Loucy (cell line): Measurements from ENCODE around the gene CEL.

Source experiments
- H2AFZ ChIP-seq: fragments of 200-600 bp; sonication (generic); 2 replicates; pipeline ENCODE4 v1.6.0; 2016; ENCODE audit warnings: antibody characterized with exemption, mild to moderate bottlenecking, low read length, moderate library complexity
- H3F3A ChIP-seq: fragments of 200-600 bp; 2 replicates; pipeline ENCODE4 v1.6.0; 2016; ENCODE audit warnings: antibody characterized with exemption, low read depth, mild to moderate bottlenecking
- H3K27me3 ChIP-seq: fragments of 200-600 bp; sonication (generic); 2 replicates; pipeline ENCODE4 v1.6.1; 2014; ENCODE audit warnings: low read length, mild to moderate bottlenecking; ENCODE audit not compliant: insufficient read depth, poor library complexity, severe bottlenecking
- H3K36me3 ChIP-seq: fragments of 200-600 bp; sonication (generic); 2 replicates; pipeline ENCODE4 v1.6.1; 2016; ENCODE audit warnings: low read length; ENCODE audit not compliant: insufficient read depth
- H3K4me1 ChIP-seq: fragments of 200-600 bp; sonication (generic); 2 replicates; pipeline ENCODE4 v1.5.1; 2014; ENCODE audit warnings: low read length, mild to moderate bottlenecking; ENCODE audit not compliant: insufficient read depth, poor library complexity, severe bottlenecking
- H3K4me2 ChIP-seq: fragments of 200-600 bp; sonication (generic); 2 replicates; pipeline ENCODE4 v1.6.0; 2014; ENCODE audit warnings: antibody characterized with exemption, low read length, low read depth, mild to moderate bottlenecking; ENCODE audit not compliant: poor library complexity, severe bottlenecking
- H3K4me3 ChIP-seq: fragments of 200-600 bp; sonication (generic); 2 replicates; pipeline ENCODE4 v1.5.1; 2014; ENCODE audit warnings: low read length, mild to moderate bottlenecking, mixed read lengths; ENCODE audit not compliant: poor library complexity, severe bottlenecking
- H3K79me2 ChIP-seq: fragments of 200-600 bp; sonication (generic); 2 replicates; pipeline ENCODE4 v1.6.1; 2014; ENCODE audit warnings: low read length; ENCODE audit not compliant: insufficient read depth
- H3K9ac ChIP-seq: fragments of 200-600 bp; sonication (generic); 2 replicates; pipeline ENCODE4 v1.6.0; 2014; ENCODE audit warnings: mild to moderate bottlenecking, low read depth, low read length, moderate library complexity; ENCODE audit not compliant: poor library complexity, severe bottlenecking
- H3K9me2 ChIP-seq: fragments of 200-600 bp; sonication (generic); replicated peaks from 2 replicates; pipeline ENCODE4 v1.6.1; 2016; ENCODE audit warnings: low read depth, low read length, mixed read lengths
- H3K9me3 ChIP-seq: fragments of 200-600 bp; sonication (generic); 2 replicates; pipeline ENCODE4 v1.6.1; 2014; ENCODE audit warnings: mild to moderate bottlenecking, antibody characterized with exemption, low read length, low read depth; ENCODE audit not compliant: insufficient read depth
- H4K20me1 ChIP-seq: fragments of 200-600 bp; sonication (generic); 2 replicates; pipeline ENCODE4 v1.6.0; 2014; ENCODE audit warnings: antibody characterized with exemption, low read length, mild to moderate bottlenecking; ENCODE audit not compliant: insufficient read depth, poor library complexity, severe bottlenecking
- CTCF ChIP-seq: fragments of 200-600 bp; sonication (generic); conservative IDR thresholded peaks from 2 replicates; pipeline ENCODE4 v1.5.1; 2014; ENCODE audit warnings: mild to moderate bottlenecking, antibody characterized with exemption, low read length
- EZH2phosphoT487 ChIP-seq: fragments of 200-600 bp; IDR thresholded peaks from 2 replicates; pipeline ENCODE4 v1.6.1; 2018; ENCODE audit warnings: antibody characterized with exemption, mild to moderate bottlenecking, moderate library complexity, borderline replicate concordance

CEL gene

GRCh38 chr9:133100506-133101355, 39.0 kb downstream of the CEL start:
- Histone ChIP-seq H3K9ac (no peak overlapping the region), H3K27me3 (no peaks in the 10 kb centered on the region), H4K20me1 (no peaks in the 10 kb centered on the region), H3K79me2 (no peaks in the 10 kb centered on the region), H3K9me2 (no peaks in the 10 kb centered on the region), H3F3A (no peaks in the 10 kb centered on the region), H3K4me3 (no peak overlapping the region), H3K4me2 (no peak overlapping the region), H3K4me1 (no peaks in the 10 kb centered on the region), H3K36me3 (peaks cover 80% of the 10 kb centered on the region; the same call in 1 of the 2 replicates), H2AFZ (no peak overlapping the region), H3K9me3 (no peaks in the 10 kb centered on the region)
- TF ChIP-seq CTCF = no peak
- no peak for TF ChIP-seq EZH2phosphoT487

GRCh38 chr9:133101356-133102189, 39.8 kb downstream of the CEL start:
- H3K79me2 ChIP-seq = no peaks in the 10 kb centered on the region
- H3K9me3 ChIP-seq = no peaks in the 10 kb centered on the region
- H3K36me3 ChIP-seq = peaks cover 87% of the 10 kb centered on the region; the same call in 1 of the 2 replicates
- no peaks in the 10 kb centered on the region for H3F3A ChIP-seq
- H2AFZ ChIP-seq = no peak overlapping the region
- no peak overlapping the region for H3K9ac ChIP-seq
- no peaks in the 10 kb centered on the region for H4K20me1 ChIP-seq
- H3K4me2 ChIP-seq = no peak overlapping the region
- H3K27me3 ChIP-seq = no peaks in the 10 kb centered on the region
- no peak for TF ChIP-seq CTCF
- no peak overlapping the region for H3K4me3 ChIP-seq
- no peaks in the 10 kb centered on the region for H3K9me2 ChIP-seq
- H3K4me1 ChIP-seq = no peaks in the 10 kb centered on the region

- H3K4me3 ChIP-seq = no peak overlapping the region
- H3K4me2 ChIP-seq = no peak overlapping the region
- H3F3A ChIP-seq = no peaks in the 10 kb centered on the region
- no peaks in the 10 kb centered on the region for H3K79me2 ChIP-seq
- H3K36me3 ChIP-seq = peaks cover 93% of the 10 kb centered on the region; the same call in 1 of the 2 replicates
- H3K9me3 ChIP-seq = no peaks in the 10 kb centered on the region
- no peaks in the 10 kb centered on the region for H3K27me3 ChIP-seq
- no peaks in the 10 kb centered on the region for H4K20me1 ChIP-seq
- no peaks in the 10 kb centered on the region for H3K9me2 ChIP-seq
- no peaks in the 10 kb centered on the region for H3K4me1 ChIP-seq
- TF ChIP-seq EZH2phosphoT487 = no peak
- no peak for TF ChIP-seq CTCF
- no peak overlapping the region for H3K9ac ChIP-seq
- H2AFZ ChIP-seq = no peak overlapping the region
These were observed 40.6 kb downstream of the CEL start for GRCh38 chr9:133102190-133103021.
